ENCODE data around the gene GPR141. TPM values are rescaled to one million over a fixed set of nuclear protein-coding genes. Genes with fewer than 3 reads are reported as not detected.

GPR141 gene
- total RNA-seq, 1 donor from 2014 or later = not detected

DNA sequence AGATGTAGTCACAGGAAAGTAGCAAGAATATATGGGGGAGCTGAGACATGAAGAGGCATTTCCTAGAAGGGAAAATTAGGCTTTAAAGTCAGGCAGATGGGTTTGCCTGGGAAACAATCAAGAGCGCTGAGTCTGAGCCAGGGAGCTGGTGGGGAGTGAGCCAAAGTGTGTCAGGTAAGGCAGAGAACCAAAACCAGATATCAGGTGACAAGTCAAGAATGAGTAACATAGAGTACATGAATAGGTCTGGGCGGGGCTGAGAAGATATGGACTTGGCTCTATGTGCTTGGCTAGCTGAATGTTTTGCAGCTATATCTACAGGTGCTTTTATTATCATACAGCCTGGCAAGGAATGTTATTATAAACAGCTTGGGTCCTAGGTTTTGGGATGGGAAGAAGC is 49.3 kb downstream of the GPR141 start:
- no peaks in the 10 kb centered on the region for H3K36me3 Mint-ChIP-seq
- H3K4me1 Mint-ChIP-seq (ENCODE audit: unreplicated experiment) = no peaks in the 10 kb centered on the region
- DNase-seq (ENCODE audit: extremely low spot score, unreplicated experiment) = no peak
- no peak overlapping the region for H3K4me3 Mint-ChIP-seq
- H3K27ac Mint-ChIP-seq = no peak overlapping the region
- TF ChIP-seq, protein P1, sequence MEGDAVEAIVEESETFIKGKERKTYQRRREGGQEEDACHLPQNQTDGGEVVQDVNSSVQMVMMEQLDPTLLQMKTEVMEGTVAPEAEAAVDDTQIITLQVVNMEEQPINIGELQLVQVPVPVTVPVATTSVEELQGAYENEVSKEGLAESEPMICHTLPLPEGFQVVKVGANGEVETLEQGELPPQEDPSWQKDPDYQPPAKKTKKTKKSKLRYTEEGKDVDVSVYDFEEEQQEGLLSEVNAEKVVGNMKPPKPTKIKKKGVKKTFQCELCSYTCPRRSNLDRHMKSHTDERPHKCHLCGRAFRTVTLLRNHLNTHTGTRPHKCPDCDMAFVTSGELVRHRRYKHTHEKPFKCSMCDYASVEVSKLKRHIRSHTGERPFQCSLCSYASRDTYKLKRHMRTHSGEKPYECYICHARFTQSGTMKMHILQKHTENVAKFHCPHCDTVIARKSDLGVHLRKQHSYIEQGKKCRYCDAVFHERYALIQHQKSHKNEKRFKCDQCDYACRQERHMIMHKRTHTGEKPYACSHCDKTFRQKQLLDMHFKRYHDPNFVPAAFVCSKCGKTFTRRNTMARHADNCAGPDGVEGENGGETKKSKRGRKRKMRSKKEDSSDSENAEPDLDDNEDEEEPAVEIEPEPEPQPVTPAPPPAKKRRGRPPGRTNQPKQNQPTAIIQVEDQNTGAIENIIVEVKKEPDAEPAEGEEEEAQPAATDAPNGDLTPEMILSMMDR (conservative IDR thresholded peaks at IDR 0.05) = no peak
- peaks cover 22% of the 10 kb centered on the region for H3K27me3 Mint-ChIP-seq
- peaks cover 5% of the 10 kb centered on the region for H3K9me3 Mint-ChIP-seq

DNA sequence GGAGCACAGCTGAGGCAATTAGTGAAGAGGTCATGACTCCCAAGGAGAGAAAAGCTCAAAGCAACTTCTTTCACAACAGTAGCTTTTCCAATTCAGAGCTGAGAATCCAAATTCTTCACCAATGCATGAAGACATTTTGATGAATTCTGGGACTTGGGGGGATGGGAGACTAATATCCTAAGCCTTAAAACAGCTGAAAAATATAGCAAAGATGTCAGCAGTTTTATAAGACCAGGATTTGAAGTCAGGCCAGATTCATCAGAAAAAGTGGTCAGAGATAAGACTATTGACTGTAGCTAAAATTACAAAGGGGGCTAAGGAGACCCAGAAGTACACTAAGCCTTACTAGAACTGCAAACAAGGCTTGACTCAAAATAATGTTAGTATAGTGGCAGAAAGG is 51.6 kb downstream of the GPR141 start:
- Mint-ChIP-seq H3K4me1 (ENCODE audit: unreplicated experiment) (no peaks in the 10 kb centered on the region), H3K4me3 (no peak overlapping the region), H3K36me3 (no peaks in the 10 kb centered on the region), H3K27ac (no peak overlapping the region), H3K27me3 (peaks cover 5% of the 10 kb centered on the region), H3K9me3 (peaks cover 5% of the 10 kb centered on the region)
- TF ChIP-seq, protein P1 (conservative IDR thresholded peaks at IDR 0.05) = no peak
- no peak for DNase-seq (ENCODE audit: extremely low spot score, unreplicated experiment)

DNA sequence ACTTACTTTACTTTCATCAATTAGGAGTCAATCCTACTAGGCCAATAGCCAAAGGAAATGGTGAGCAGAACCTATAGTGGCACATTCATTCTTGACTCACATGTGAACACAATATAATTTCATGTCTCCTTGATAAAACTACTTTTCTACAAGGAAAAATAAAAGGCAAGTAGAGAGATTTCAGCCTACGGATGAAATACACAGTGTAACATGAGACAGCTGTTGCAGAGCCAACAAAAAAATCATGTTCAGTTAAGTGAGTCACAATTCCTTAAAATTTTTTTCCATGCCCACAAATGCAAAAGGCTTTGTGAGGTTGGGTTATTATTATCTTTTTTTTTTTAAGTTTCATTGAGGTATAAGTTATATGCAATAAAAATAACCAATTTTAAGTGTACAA is 54.8 kb downstream of the GPR141 start:
- DNase-seq (ENCODE audit: extremely low spot score, unreplicated experiment) = no peak
- Mint-ChIP-seq H3K4me1 (ENCODE audit: unreplicated experiment) (no peaks in the 10 kb centered on the region), H3K27ac (no peak overlapping the region), H3K9me3 (peaks cover 5% of the 10 kb centered on the region), H3K36me3 (no peaks in the 10 kb centered on the region), H3K4me3 (no peak overlapping the region), H3K27me3 (peaks cover 5% of the 10 kb centered on the region)
- TF ChIP-seq, protein P1 (conservative IDR thresholded peaks at IDR 0.05) = no peak

DNA sequence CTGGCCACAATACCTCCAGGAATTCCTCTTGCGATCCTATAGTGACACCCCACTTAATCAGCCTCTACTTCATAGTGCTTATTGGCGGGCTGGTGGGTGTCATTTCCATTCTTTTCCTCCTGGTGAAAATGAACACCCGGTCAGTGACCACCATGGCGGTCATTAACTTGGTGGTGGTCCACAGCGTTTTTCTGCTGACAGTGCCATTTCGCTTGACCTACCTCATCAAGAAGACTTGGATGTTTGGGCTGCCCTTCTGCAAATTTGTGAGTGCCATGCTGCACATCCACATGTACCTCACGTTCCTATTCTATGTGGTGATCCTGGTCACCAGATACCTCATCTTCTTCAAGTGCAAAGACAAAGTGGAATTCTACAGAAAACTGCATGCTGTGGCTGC is 56.8 kb downstream of the GPR141 start:
- Mint-ChIP-seq H3K4me3 (no peak overlapping the region), H3K27ac (no peak overlapping the region), H3K27me3 (no peaks in the 10 kb centered on the region), H3K9me3 (no peaks in the 10 kb centered on the region), H3K36me3 (no peaks in the 10 kb centered on the region), H3K4me1 (ENCODE audit: unreplicated experiment) (no peaks in the 10 kb centered on the region)
- no peak for DNase-seq (ENCODE audit: extremely low spot score, unreplicated experiment)
- TF ChIP-seq, protein P1 (conservative IDR thresholded peaks at IDR 0.05) = no peak

DNA sequence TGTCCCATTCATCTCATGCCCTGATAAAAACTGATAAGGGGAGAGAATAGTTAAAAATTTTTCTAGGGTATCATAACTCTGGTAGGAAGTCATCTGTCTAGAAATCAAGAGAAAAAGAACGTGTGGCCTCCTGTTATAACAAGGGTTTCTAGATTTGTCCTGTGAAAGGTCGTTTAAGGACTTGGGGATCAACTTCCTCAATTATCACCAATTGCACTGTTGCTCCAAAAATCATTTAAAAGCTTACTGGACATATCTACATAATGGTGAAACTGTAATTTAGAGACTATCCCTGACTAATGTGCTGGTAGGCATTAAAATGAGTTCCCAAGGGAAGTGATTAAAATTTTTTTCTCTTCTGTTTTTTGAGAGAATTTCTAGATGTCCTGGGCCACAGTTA is 58.2 kb downstream of the GPR141 start:
- Mint-ChIP-seq H3K27ac (no peak overlapping the region), H3K4me3 (no peak overlapping the region), H3K36me3 (no peaks in the 10 kb centered on the region), H3K4me1 (ENCODE audit: unreplicated experiment) (no peaks in the 10 kb centered on the region), H3K27me3 (no peaks in the 10 kb centered on the region), H3K9me3 (no peaks in the 10 kb centered on the region)
- DNase-seq (ENCODE audit: extremely low spot score, unreplicated experiment) = no peak
- TF ChIP-seq, protein P1 (conservative IDR thresholded peaks at IDR 0.05) = no peak

DNA sequence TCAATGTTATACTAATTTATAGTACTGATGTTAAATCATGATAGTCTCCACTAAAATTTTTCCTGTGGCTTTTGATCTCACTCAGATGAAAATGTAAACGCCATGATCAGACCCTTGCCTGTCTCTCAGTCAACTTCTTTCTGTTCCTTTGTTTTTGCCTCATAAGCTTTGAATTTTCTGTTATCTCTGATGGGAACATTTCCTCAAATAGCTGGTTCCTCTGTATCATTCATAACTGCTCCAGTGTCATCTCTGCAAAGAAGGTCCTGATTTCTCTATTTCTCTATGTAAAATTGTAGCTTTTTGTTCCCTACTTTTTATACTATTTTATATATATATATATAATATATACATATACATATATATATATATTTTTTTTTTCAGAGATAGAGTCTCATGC is 67.5 kb downstream of the GPR141 start:
- Mint-ChIP-seq H3K36me3 (no peaks in the 10 kb centered on the region), H3K9me3 (no peaks in the 10 kb centered on the region)

More for the DNA sequence above, 67.5 kb downstream of the GPR141 start:
- DNase-seq (ENCODE audit: extremely low spot score, unreplicated experiment) = no peak
- Mint-ChIP-seq H3K27me3 (peaks cover 16% of the 10 kb centered on the region), H3K4me3 (no peak overlapping the region), H3K27ac (no peak overlapping the region), H3K4me1 (ENCODE audit: unreplicated experiment) (no peaks in the 10 kb centered on the region)
- TF ChIP-seq, protein P1 (conservative IDR thresholded peaks at IDR 0.05) = no peak
